Naive thymus-derived CD8-positive, alpha-beta T cell (primary cell): ENCODE measurements around the gene TMEM186. TPM values are rescaled to one million over a fixed set of nuclear protein-coding genes. Genes with fewer than 3 reads are reported as not detected.
"Not testable (repeated sequence)": the region's sequence is repeated elsewhere in the genome, so short reads cannot be mapped to it uniquely, and the experiment has no call there.

Experiments
- ATAC-seq, 2 donors: fragments of 150-1000 bp; cut with Tn5 transposase in 1 of 2; sonication (Bioruptor Pico), chemical (Tn5 transposase) in 1 of 2; 1 replicate in 1 of 2; 2 replicates in 1 of 2; pipeline ENCODE4 v1.10.0; 2021; ENCODE audit warnings: mild to moderate bottlenecking in 2 of 2, moderate library complexity in 2 of 2
- POLR2A ChIA-PET: fragments of 350-600 bp; sonication (Branson Sonifier 250); formaldehyde crosslinking; loops from one replicate; lab custom pipeline; 2021; ENCODE audit warnings: antibody characterized with exemption; lab: Charles Lee
- DNase-seq, 10 donors: peaks; one replicate each; pipeline versions ENCODE4 v3.0.0 to v3.0.0-alpha.2; 2020 to 2022
- H3K27ac Mint-ChIP-seq, 10 donors: one replicate each; pipeline ENCODE4 v1.8.0; 2020 to 2022; ENCODE audit warnings: mild to moderate bottlenecking in 10 of 10, mixed read lengths in 10 of 10, moderate library complexity in 4 of 10, inconsistent platforms in 1 of 10
- H3K27me3 Mint-ChIP-seq, 5 donors: one replicate each; pipeline ENCODE4 v1.8.0; 2021 to 2022; ENCODE audit warnings: mixed read lengths in 5 of 5
- H3K36me3 Mint-ChIP-seq, 3 donors: one replicate each; pipeline ENCODE4 v1.8.0; 2020 to 2022; ENCODE audit warnings: mixed read lengths in 3 of 3, mild to moderate bottlenecking in 2 of 3, inconsistent platforms in 1 of 3
- H3K4me1 Mint-ChIP-seq, 4 donors: one replicate each; pipeline ENCODE4 v1.8.0; 2021 to 2022; ENCODE audit warnings: mixed read lengths in 4 of 4
- H3K4me3 Mint-ChIP-seq, 10 donors: one replicate each; pipeline ENCODE4 v1.8.0; 2020 to 2022; ENCODE audit warnings: mild to moderate bottlenecking in 10 of 10, mixed read lengths in 10 of 10, moderate library complexity in 6 of 10, inconsistent platforms in 1 of 10
- H3K9me3 Mint-ChIP-seq, 9 donors: one replicate each; pipeline ENCODE4 v1.8.0; 2020 to 2022; ENCODE audit warnings: mixed read lengths in 9 of 9, mild to moderate bottlenecking in 3 of 9, inconsistent platforms in 1 of 9, moderate library complexity in 1 of 9
- polyA plus RNA-seq, 3 donors: library from polyadenylated mRNA; unstranded; fragments of 300-500 nt; fragmentation: Illumina TruSeq; gene quantifications; one replicate each; pipeline ENCODE4 v1.2.3, GENCODE V29; 2021
- total RNA-seq, 8 experiments: library from RNA in 2 of 8; stranded (reverse) in 2 of 8; gene quantifications; one replicate each; pipeline ENCODE4 v1.2.3 and lab custom pipeline; 2021 to 2026

The TMEM186 gene
- total and polyA plus RNA-seq, 5 experiments from 2014 or later: 10.3 to 15.8 (median 12.5) TPM

DNA sequence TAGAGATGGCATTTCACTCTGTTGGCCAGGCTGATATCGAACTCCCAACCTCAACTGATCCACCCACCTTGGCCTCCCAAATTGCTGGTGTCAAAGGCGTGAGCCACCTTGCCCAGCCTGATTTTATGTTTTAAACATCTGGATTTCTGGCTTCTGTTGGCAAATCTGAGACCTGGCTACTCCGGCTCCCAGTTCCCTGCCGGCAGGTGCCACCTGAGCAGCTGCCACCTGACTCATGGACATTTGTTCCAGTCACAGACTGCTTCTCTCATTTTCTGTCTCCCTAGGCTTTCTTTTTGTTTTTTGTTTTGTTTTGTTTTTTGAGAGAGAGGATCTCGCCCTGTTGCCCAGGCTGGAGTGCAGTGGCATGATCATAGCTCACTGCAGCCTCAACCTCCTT, 9.8 kb upstream of the TMEM186 start:
- Mint-ChIP-seq H3K4me1 (peaks cover 0 to 10% (median 6%) of the 10 kb centered on the region in 4 donors), H3K36me3 (peaks cover 8 to 97% (median 40%) of the 10 kb centered on the region in 3 donors), H3K27me3 (no peaks in the 10 kb centered on the region), H3K9me3 (no peaks in the 10 kb centered on the region), H3K27ac (peak overlapping the region in 1 of 10 donors; percentile 31), H3K4me3 (no peak overlapping the region)
- no peak for ATAC-seq
- POLR2A ChIA-PET: no interaction called here
- no peak for DNase-seq

DNA sequence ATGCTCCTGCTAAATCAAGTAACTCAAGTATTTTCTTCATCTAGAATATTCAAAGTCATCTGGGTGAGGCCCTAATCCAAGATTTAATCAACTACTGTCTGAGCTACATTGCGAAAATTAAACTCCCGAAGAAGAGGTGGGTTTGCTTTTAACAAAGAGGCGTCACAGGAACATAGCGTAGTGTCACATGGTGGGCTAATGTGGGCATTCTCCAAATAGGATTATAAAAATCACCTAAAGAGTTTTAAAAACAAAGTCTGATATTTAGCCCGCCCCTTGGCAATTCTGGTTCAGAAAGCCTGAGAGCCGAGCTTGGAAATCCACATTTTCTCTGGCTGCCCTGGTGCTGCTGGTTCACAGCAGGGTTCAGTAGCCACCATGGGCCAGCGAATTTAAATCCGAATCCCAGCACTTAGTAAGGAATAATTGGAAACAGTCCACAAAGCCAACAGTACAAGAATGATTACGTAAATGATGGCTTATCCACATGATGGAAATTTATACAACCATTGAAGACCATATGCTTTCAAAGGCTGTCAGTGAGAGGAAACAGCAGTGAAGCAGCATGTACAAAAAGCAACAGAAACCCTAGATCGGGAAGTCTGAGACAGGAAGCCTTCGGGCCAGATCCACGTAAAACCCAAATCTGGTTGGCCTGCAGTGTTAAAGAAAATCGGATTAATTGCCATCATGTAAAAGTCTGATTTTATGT, 9.0 kb upstream of the TMEM186 start:
- POLR2A ChIA-PET: interaction anchor here (0.8 kb wide), 1 partner anchor 62 kb away, joined by 4 read pairs; the partner anchor contains the start of gene CARHSP1

DNA sequence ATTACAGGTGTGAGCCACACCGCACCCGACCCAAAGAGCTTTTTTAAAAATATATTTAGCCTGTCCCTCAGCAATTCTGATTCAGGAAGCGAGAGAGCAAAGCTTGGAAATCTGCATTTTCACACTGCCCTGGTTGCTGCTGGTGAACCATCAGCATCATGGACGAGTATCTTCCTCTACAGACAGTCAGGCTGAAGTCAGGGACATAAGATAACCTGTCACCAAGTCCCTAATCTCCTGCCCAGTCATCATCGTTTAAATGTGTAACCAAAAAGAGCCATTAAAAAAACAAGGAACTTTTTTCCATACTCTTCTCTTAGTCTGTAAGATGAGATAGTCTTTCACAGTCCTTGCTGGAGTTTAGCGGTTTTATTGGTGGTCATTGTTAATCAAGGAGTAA, 6.9 kb upstream of the TMEM186 start:
- Mint-ChIP-seq H3K4me1 (peaks cover 5 to 25% (median 12%) of the 10 kb centered on the region in 4 donors), H3K9me3 (no peaks in the 10 kb centered on the region), H3K27me3 (no peaks in the 10 kb centered on the region), H3K36me3 (peaks cover 5 to 82% (median 34%) of the 10 kb centered on the region in 3 donors), H3K4me3 (no peak overlapping the region), H3K27ac (peak overlapping the region in 1 of 10 donors; percentile 22)
- POLR2A ChIA-PET: interaction anchor here (0.6 kb wide), 1 partner anchor 20 kb away, joined by 3 read pairs; no protein-coding TSS in a partner anchor
- DNase-seq: no peak
- ATAC-seq: no peak

More for the DNA sequence above, 9.0 kb upstream of the TMEM186 start:
- Mint-ChIP-seq H3K36me3 (peaks cover 8 to 96% (median 43%) of the 10 kb centered on the region in 3 donors), H3K27ac (peak overlapping the region in 1 of 10 donors; percentile 61), H3K4me3 (no peak overlapping the region), H3K4me1 (peaks cover 3 to 12% (median 5%) of the 10 kb centered on the region in 4 donors), H3K9me3 (no peaks in the 10 kb centered on the region), H3K27me3 (no peaks in the 10 kb centered on the region)
- ATAC-seq (no peak), DNase-seq (no peak)

DNA sequence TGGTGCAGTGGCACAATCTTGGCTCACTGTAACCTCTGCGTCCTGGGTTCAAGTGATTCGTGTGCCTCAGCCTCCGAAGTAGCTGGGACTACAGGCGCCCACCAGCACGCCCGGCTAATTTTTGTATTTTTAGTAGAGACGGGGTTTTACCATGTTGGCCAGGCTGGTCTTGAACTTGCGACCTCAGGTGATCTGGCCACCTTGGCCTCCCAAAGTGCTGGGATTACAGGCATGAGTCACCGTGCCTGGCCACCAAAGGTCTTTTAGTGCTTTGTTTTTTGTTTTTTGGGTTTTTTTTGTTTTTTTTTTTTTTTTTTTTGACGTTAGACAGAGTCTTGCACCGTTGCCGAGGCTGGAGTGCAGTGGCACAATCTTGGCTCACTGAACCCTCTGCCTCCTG, 6.3 kb upstream of the TMEM186 start:
- DNase-seq, H3K4me3 Mint-ChIP-seq, H3K9me3 Mint-ChIP-seq, H3K27me3 Mint-ChIP-seq, H3K27ac Mint-ChIP-seq, ATAC-seq: not testable (repeated sequence)
- POLR2A ChIA-PET: interaction anchor here (0.6 kb wide), 1 partner anchor 20 kb away, joined by 3 read pairs; no protein-coding TSS in a partner anchor
- Mint-ChIP-seq H3K36me3 (peaks cover 5 to 77% (median 28%) of the 10 kb centered on the region in 3 donors), H3K4me1 (peaks cover 8 to 30% (median 18%) of the 10 kb centered on the region in 4 donors)

DNA sequence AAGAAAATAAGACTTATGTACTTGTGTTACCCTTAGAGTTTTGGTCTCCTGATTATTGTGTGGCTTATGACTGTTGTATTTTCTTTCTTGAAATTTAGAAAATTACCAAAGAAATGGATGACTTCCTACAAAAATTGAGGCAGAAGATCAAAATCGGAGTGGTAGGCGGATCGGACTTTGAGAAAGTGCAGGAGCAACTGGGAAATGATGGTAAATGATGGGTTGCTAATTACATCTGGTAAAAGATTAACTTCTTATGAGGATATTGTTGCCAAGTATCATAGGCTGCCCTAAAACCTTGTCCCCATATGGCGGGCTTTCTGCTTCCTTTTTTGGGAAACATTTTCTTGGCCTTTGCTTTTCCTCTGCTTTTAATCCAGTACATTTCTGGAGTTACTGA, 4.3 kb upstream of the TMEM186 start:
- H3K4me3 Mint-ChIP-seq: no peak overlapping the region
- H3K4me1 Mint-ChIP-seq: peaks cover 16 to 42% (median 36%) of the 10 kb centered on the region in 4 donors
- H3K27ac Mint-ChIP-seq: no peak overlapping the region
- no peaks in the 10 kb centered on the region for H3K9me3 Mint-ChIP-seq
- POLR2A ChIA-PET: no interaction called here
- H3K36me3 Mint-ChIP-seq: peaks cover 5 to 59% (median 18%) of the 10 kb centered on the region in 3 donors
- DNase-seq (no peak), ATAC-seq (no peak)
- no peaks in the 10 kb centered on the region for H3K27me3 Mint-ChIP-seq

DNA sequence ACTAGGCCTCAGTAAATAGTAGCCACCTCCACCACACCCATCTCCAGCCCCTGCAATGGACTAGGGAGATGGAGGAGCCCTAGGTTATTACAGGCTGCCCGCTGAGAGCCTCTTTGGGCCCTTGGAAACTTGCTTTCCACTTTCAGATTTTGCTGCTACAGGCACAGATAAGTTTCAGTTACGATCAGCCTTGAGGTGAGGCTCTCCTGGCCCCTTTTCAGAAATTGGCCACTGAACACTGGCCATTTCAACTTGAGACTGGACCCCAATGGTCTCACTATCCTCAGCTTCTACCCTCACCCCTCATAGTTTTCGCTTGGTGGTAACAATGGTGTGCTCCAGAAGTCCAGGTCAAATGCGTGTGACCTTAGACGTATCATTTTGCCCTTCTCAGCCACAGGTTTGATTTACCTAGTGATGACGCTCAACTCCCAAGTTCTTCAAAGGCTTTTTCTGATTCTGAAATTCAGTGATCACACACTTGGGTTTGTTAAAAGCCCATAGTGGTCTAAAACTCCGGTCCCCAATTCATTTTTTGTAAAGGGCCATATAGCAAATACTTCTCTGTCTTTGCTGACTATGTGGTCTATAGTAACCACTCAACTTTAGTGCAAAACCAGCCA, 1.2 kb upstream of the TMEM186 start:
- DNase-seq (no peak), ATAC-seq (no peak)
- Mint-ChIP-seq H3K4me1 (peaks cover 16 to 59% (median 50%) of the 10 kb centered on the region in 4 donors), H3K9me3 (no peaks in the 10 kb centered on the region), H3K36me3 (peaks cover 5 to 29% (median 14%) of the 10 kb centered on the region in 3 donors), H3K27ac (peak overlapping the region; percentile 92 to 98 (median 95)), H3K27me3 (no peaks in the 10 kb centered on the region), H3K4me3 (peak overlapping the region; percentile 92 to 98 (median 97))
- POLR2A ChIA-PET: interaction anchor here (0.6 to 3.2 kb wide), 5 partner anchors 70 to 293 kb away, joined by 3 to 29 read pairs (median 4); partner anchors contain the start of genes CARHSP1, HAPSTR1 and METTL22

DNA sequence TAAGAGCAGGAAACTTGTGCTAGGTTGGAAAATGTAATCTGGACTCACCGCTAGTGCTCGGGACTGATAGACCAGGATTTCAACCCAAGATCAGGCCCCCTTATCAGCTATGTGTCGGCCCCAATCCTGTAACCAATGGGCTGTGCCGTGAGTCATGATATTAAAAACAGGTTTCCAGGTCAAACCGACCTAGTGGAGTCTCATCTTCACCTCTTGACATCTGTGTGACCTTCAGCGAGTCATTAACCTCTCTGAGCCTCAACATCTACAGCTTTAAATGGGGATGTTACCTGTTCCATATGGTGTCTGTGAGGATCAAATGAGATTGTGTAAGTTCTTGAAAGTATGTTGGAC, 712 bp upstream of the TMEM186 start:
- Mint-ChIP-seq H3K36me3 (peaks cover 2 to 24% (median 11%) of the 10 kb centered on the region in 3 donors), H3K4me1 (peaks cover 13 to 63% (median 49%) of the 10 kb centered on the region in 4 donors), H3K4me3 (peak overlapping the region; percentile 92 to 98 (median 97)), H3K27ac (peak overlapping the region; percentile 92 to 98 (median 95)), H3K27me3 (no peaks in the 10 kb centered on the region), H3K9me3 (no peaks in the 10 kb centered on the region)
- no peak for ATAC-seq
- no peak for DNase-seq
- POLR2A ChIA-PET: interaction anchor here (0.6 to 3.2 kb wide), 6 partner anchors 19 to 293 kb away, joined by 3 to 29 read pairs (median 4); partner anchors contain the start of genes CARHSP1, HAPSTR1 and METTL22

DNA sequence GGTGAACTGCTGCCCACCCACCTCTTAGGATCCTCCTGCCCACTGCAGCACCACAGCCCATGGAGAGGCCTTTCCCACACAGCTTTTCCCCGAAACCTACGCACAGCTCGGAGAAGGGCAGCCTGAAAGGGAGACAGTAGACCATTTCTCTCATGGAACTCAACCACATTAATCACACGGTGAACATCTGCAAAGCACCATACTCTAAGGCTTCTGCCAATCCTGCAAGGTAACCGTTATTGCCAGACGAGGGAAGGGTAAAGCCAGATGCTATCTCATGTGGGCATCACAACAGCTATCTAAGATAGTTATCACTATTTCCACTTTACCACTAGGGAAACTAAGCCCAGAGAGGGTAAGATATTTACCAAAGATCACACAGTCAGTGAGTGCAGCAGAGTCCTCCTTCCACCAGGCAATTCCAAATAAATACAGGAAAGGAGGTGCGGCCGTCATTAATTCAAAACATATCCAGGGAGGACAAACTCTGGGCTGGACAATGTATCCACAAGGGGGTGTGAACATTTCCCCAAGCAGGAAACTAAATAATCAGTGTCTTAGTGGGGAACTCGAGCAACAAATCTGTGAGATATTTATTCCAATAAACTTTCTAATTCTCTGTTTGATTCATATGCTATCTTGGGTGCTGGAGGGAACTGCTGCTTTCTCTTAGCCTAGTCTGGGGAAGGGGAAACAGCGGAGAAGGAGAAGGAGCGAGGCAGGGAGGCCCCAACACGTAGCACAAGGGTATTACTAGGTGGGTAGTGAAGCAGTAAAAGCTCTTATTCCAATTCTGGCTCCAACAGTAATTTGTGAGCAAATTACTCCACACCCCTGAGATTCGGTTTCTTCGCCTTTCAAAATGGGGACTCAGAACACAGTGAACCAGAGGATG, 723 bp downstream of the TMEM186 start:
- Mint-ChIP-seq H3K36me3 (peaks cover 0 to 9% (median 2%) of the 10 kb centered on the region in 3 donors), H3K27ac (peak overlapping the region; percentile 92 to 98 (median 95)), H3K4me3 (peak overlapping the region; percentile 92 to 98 (median 97)), H3K4me1 (peaks cover 11 to 61% (median 53%) of the 10 kb centered on the region in 4 donors), H3K27me3 (no peaks in the 10 kb centered on the region), H3K9me3 (no peaks in the 10 kb centered on the region)
- DNase-seq: no peak
- ATAC-seq: peak in 1 of 2 donors; percentile 1
- POLR2A ChIA-PET: interaction anchor here (0.8 to 3.2 kb wide), 5 partner anchors 20 to 295 kb away, joined by 3 to 29 read pairs (median 4); partner anchors contain the start of genes ABAT, CARHSP1 and HAPSTR1

DNA sequence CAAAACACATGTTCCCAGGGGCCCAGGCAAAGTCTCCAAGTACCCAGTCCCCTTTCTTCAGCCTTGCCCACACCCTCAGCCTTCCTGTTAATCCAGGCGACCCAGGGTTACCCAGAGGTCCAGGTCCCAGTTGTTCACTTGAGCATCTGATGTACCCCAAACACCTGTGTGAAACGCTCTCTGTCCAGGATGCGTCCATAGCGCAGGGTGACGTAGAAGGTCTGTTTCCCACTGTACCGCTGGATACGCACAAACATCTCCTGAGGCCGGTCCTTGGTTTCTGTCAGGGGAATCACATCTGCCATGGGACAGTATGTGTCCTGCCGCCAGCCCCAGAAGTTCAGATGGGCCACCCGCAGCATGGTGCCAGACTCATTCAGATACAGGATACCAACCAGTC, 1.6 kb downstream of the TMEM186 start:
- DNase-seq (no peak), ATAC-seq (no peak)
- Mint-ChIP-seq H3K27me3 (no peaks in the 10 kb centered on the region), H3K4me3 (peak overlapping the region in 5 of 10 donors; percentile 11 to 98 (median 26)), H3K36me3 (peaks cover 0 to 2% (median 2%) of the 10 kb centered on the region in 3 donors), H3K27ac (peak overlapping the region in 3 of 10 donors; percentile 31 to 97 (median 46)), H3K9me3 (no peaks in the 10 kb centered on the region), H3K4me1 (peaks cover 11 to 56% (median 51%) of the 10 kb centered on the region in 4 donors)
- POLR2A ChIA-PET: no interaction called here

DNA sequence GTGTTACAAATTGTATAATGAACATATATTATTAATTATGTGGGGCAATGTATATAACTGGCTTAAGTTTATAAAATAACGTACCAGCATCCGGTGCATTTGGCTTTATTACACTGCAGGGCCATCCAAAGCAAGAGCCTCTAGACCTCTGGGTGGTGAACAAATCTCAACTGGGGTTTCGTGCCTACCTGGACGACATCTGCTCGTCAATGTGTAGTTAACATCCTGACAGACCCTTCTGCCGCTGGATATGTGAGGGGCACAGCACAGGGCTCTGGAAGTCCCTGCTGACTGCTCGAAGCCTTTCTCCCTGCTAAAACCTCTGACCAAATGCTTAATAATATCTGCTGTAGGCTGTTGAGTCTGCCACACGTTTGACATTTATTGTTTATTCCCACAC, 2.3 kb downstream of the TMEM186 start:
- Mint-ChIP-seq H3K4me3 (peak overlapping the region in 3 of 10 donors; percentile 20 to 26 (median 20)), H3K9me3 (no peaks in the 10 kb centered on the region), H3K27me3 (no peaks in the 10 kb centered on the region), H3K4me1 (peaks cover 11 to 55% (median 50%) of the 10 kb centered on the region in 4 donors), H3K27ac (peak overlapping the region in 2 of 10 donors; percentile 34 to 76), H3K36me3 (peaks cover 0 to 2% (median 2%) of the 10 kb centered on the region in 3 donors)
- POLR2A ChIA-PET: no interaction called here
- DNase-seq (no peak), ATAC-seq (no peak)

DNA sequence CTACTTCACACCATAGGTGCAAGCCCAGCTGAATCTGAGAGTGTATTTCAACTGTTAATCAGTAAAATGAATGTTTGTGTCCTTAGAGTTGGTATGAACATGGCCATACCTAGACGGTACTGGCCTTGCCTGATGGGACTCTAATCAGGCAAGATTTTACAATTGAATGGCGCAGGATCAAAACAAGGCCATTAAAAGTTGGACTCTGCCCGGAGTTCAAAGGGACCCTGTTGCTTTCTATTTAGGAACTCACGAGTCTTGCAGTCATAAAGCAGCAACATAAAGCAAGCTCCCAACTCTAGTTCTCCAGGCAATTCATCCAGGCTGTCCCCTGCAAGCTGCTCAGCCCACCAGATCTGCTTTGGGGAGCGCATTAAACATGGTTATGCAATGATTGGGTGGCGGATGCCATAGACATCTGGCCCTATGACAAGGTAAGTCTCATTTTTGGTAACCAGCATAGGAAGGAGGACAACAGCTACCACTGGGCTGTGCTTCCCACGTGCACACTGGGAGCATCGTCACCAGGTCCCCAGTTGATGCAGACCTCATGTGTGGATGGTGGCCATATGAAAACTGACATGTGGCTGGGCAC, 8.8 kb downstream of the TMEM186 start:
- POLR2A ChIA-PET: no interaction called here
- no peaks in the 10 kb centered on the region for H3K36me3 Mint-ChIP-seq
- H3K9me3 Mint-ChIP-seq: no peaks in the 10 kb centered on the region

More for the DNA sequence above, 8.8 kb downstream of the TMEM186 start:
- H3K27ac Mint-ChIP-seq: no peak overlapping the region
- DNase-seq (no peak), ATAC-seq (no peak)
- H3K4me1 Mint-ChIP-seq: peaks cover 0 to 14% (median 5%) of the 10 kb centered on the region in 4 donors
- H3K4me3 Mint-ChIP-seq: no peak overlapping the region
- H3K27me3 Mint-ChIP-seq: no peaks in the 10 kb centered on the region
